ENCODE results near the gene PHLDA3. TPM values are rescaled to one million over a fixed set of nuclear protein-coding genes. Genes with fewer than 3 reads are reported as not detected.

Gene PHLDA3
- total RNA-seq, 1 donor from 2014 or later: 115 TPM

GRCh38 chr1:201421041-201421440 lies 47.9 kb downstream of the PHLDA3 start:
- Mint-ChIP-seq H3K4me1 (ENCODE audit: low read depth) (peaks cover 31% of the 10 kb centered on the region), H3K27me3 (ENCODE audit: low read depth) (no peaks in the 10 kb centered on the region), H3K36me3 (ENCODE audit: low read depth) (no peaks in the 10 kb centered on the region), H3K9me3 (ENCODE audit: low read depth) (no peaks in the 10 kb centered on the region), H3K4me3 (ENCODE audit: unreplicated experiment) (peak overlapping the region; percentile 50), H3K27ac (ENCODE audit: unreplicated experiment) (peak overlapping the region; percentile 91)
- no peak for TF ChIP-seq CTCF (IDR thresholded peaks at IDR 0.05)
- DNase-seq (ENCODE audit: low spot score): no peak

GRCh38 chr1:201420608-201421002 lies 48.4 kb downstream of the PHLDA3 start:
- Mint-ChIP-seq H3K4me1 (ENCODE audit: low read depth) (peaks cover 31% of the 10 kb centered on the region), H3K27ac (ENCODE audit: unreplicated experiment) (peak overlapping the region; percentile 91), H3K4me3 (ENCODE audit: unreplicated experiment) (peak overlapping the region; percentile 50), H3K9me3 (ENCODE audit: low read depth) (no peaks in the 10 kb centered on the region), H3K27me3 (ENCODE audit: low read depth) (no peaks in the 10 kb centered on the region), H3K36me3 (ENCODE audit: low read depth) (no peaks in the 10 kb centered on the region)
- TF ChIP-seq CTCF (IDR thresholded peaks at IDR 0.05): no peak
- DNase-seq (ENCODE audit: low spot score): no peak

- H3K36me3 Mint-ChIP-seq (ENCODE audit: low read depth): no peaks in the 10 kb centered on the region
- H3K9me3 Mint-ChIP-seq (ENCODE audit: low read depth): no peaks in the 10 kb centered on the region
- TF ChIP-seq CTCF (IDR thresholded peaks at IDR 0.05): no peak
- no peak for DNase-seq (ENCODE audit: low spot score)
- H3K27ac Mint-ChIP-seq (ENCODE audit: unreplicated experiment): peak overlapping the region; percentile 52
- H3K4me1 Mint-ChIP-seq (ENCODE audit: low read depth): peaks cover 31% of the 10 kb centered on the region
- no peak overlapping the region for H3K4me3 Mint-ChIP-seq (ENCODE audit: unreplicated experiment)
- H3K27me3 Mint-ChIP-seq (ENCODE audit: low read depth): peaks cover under 1% of the 10 kb centered on the region
Observed at GRCh38 chr1:201419746-201420607, 49.0 kb downstream of the PHLDA3 start.

GRCh38 chr1:201419256-201419655 lies 49.7 kb downstream of the PHLDA3 start:
- peaks cover 31% of the 10 kb centered on the region for H3K4me1 Mint-ChIP-seq (ENCODE audit: low read depth)
- peak overlapping the region; percentile 52 for H3K27ac Mint-ChIP-seq (ENCODE audit: unreplicated experiment)
- no peak for DNase-seq (ENCODE audit: low spot score)
- peaks cover 3% of the 10 kb centered on the region for H3K27me3 Mint-ChIP-seq (ENCODE audit: low read depth)
- no peaks in the 10 kb centered on the region for H3K36me3 Mint-ChIP-seq (ENCODE audit: low read depth)
- no peaks in the 10 kb centered on the region for H3K9me3 Mint-ChIP-seq (ENCODE audit: low read depth)
- no peak overlapping the region for H3K4me3 Mint-ChIP-seq (ENCODE audit: unreplicated experiment)
- no peak for TF ChIP-seq CTCF (IDR thresholded peaks at IDR 0.05)

- no peak overlapping the region for H3K4me3 Mint-ChIP-seq (ENCODE audit: unreplicated experiment)
- H3K27ac Mint-ChIP-seq (ENCODE audit: unreplicated experiment): no peak overlapping the region
- no peak for TF ChIP-seq CTCF (IDR thresholded peaks at IDR 0.05)
- no peak for DNase-seq (ENCODE audit: low spot score)
- peaks cover 3% of the 10 kb centered on the region for H3K27me3 Mint-ChIP-seq (ENCODE audit: low read depth)
- H3K9me3 Mint-ChIP-seq (ENCODE audit: low read depth): no peaks in the 10 kb centered on the region
- peaks cover 31% of the 10 kb centered on the region for H3K4me1 Mint-ChIP-seq (ENCODE audit: low read depth)
- no peaks in the 10 kb centered on the region for H3K36me3 Mint-ChIP-seq (ENCODE audit: low read depth)
Observed at GRCh38 chr1:201418461-201418860, 50.5 kb downstream of the PHLDA3 start.

Other genes with a start within 250 kb of the PHLDA3 start
- 0.07 to 4.1 TPM (median 4.0 TPM) in 3 replicates for gene PKP1, start 185.7 kb downstream of the PHLDA3 start, total RNA-seq
- 20.3 to 21.6 TPM (median 21.2 TPM) in 3 replicates for gene TNNT2, start 91.5 kb downstream of the PHLDA3 start, total RNA-seq
- gene LAD1, start 69.9 kb downstream of the PHLDA3 start, total RNA-seq: 0.17 to 0.34 TPM in 2 of 3 replicates, not detected in the other
- gene TNNI1, start 47.5 kb downstream of the PHLDA3 start, total RNA-seq: 8.0 to 10.0 TPM (median 8.8 TPM) in 3 replicates
- gene CSRP1, start 37.9 kb upstream of the PHLDA3 start, total RNA-seq: 1.3 to 7.1 TPM (median 5.9 TPM) in 3 replicates
- gene NAV1, start 69.9 kb upstream of the PHLDA3 start, total RNA-seq: 201 to 294 TPM (median 211 TPM) in 3 replicates